ENCODE results near the gene RBKS. TPM values are rescaled to one million over a fixed set of nuclear protein-coding genes. Genes with fewer than 3 reads are reported as not detected.

RBKS gene
- total RNA-seq, 4 donors from 2014 or later = 1.6 to 5.4 (median 3.3) TPM

DNA sequence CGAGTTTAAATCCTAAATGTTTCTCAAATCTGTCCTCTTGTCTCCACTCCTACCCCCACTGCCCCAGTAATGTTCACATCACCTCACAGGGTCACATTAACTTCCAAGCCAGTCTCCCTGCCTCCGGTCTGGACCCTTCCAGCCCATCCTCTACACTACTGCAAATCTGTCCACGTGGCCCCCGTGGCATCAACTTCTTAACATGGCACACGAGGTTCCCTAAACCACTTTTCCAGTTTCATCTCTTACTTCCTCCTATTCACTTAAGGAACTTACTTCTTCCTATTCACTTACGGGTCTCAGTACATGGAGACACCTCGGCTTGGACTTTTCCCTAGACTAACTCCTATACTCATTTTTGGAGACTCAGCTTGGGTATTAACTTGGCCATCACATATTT is 91.7 kb downstream of the RBKS start:
- Histone ChIP-seq H3K27ac (peak overlapping the region; percentile 78 to 84), H3K36me3 (no peaks in the 10 kb centered on the region), H3K9me3 (no peaks in the 10 kb centered on the region), H3K27me3 (no peaks in the 10 kb centered on the region), H3K4me3 (no peak overlapping the region), H3K4me1 (no peaks in the 10 kb centered on the region)
- intact Hi-C loops (cut with DNase I; ENCODE audit: low total_unique reads) = no loop called here
- TF ChIP-seq POLR2A (IDR thresholded peaks at IDR 0.05) = no peak
- TF ChIP-seq, protein P1, sequence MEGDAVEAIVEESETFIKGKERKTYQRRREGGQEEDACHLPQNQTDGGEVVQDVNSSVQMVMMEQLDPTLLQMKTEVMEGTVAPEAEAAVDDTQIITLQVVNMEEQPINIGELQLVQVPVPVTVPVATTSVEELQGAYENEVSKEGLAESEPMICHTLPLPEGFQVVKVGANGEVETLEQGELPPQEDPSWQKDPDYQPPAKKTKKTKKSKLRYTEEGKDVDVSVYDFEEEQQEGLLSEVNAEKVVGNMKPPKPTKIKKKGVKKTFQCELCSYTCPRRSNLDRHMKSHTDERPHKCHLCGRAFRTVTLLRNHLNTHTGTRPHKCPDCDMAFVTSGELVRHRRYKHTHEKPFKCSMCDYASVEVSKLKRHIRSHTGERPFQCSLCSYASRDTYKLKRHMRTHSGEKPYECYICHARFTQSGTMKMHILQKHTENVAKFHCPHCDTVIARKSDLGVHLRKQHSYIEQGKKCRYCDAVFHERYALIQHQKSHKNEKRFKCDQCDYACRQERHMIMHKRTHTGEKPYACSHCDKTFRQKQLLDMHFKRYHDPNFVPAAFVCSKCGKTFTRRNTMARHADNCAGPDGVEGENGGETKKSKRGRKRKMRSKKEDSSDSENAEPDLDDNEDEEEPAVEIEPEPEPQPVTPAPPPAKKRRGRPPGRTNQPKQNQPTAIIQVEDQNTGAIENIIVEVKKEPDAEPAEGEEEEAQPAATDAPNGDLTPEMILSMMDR (IDR thresholded peaks at IDR 0.05) = no peak
- DNase-seq = no peak

DNA sequence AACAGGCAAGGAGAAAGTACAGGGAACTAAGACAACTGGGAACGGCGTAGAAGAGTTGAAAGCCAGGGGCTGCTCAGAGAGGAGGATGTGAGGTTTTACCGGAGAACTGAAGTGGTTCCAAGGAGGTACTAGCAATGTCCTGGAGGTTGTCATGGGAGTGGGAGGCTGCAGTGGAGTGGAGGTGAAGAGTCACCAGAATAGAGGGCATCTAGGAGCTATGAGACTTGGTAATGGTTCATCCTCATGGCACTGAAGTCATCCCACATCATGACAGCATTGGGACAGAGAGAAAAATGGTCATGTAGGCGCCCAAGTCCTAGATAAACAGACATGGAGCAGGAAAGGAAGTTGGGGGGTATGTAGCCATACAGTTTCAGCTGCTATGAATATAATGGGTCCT is 92.3 kb downstream of the RBKS start:
- Histone ChIP-seq H3K4me1 (no peaks in the 10 kb centered on the region), H3K4me3 (no peak overlapping the region), H3K27ac (peak overlapping the region; percentile 78 to 84), H3K27me3 (no peaks in the 10 kb centered on the region), H3K36me3 (no peaks in the 10 kb centered on the region), H3K9me3 (no peaks in the 10 kb centered on the region)
- DNase-seq = no peak
- TF ChIP-seq POLR2A (IDR thresholded peaks at IDR 0.05) = no peak
- TF ChIP-seq, protein P1 (IDR thresholded peaks at IDR 0.05) = no peak
- intact Hi-C loops (cut with DNase I; ENCODE audit: low total_unique reads) = no loop called here

DNA sequence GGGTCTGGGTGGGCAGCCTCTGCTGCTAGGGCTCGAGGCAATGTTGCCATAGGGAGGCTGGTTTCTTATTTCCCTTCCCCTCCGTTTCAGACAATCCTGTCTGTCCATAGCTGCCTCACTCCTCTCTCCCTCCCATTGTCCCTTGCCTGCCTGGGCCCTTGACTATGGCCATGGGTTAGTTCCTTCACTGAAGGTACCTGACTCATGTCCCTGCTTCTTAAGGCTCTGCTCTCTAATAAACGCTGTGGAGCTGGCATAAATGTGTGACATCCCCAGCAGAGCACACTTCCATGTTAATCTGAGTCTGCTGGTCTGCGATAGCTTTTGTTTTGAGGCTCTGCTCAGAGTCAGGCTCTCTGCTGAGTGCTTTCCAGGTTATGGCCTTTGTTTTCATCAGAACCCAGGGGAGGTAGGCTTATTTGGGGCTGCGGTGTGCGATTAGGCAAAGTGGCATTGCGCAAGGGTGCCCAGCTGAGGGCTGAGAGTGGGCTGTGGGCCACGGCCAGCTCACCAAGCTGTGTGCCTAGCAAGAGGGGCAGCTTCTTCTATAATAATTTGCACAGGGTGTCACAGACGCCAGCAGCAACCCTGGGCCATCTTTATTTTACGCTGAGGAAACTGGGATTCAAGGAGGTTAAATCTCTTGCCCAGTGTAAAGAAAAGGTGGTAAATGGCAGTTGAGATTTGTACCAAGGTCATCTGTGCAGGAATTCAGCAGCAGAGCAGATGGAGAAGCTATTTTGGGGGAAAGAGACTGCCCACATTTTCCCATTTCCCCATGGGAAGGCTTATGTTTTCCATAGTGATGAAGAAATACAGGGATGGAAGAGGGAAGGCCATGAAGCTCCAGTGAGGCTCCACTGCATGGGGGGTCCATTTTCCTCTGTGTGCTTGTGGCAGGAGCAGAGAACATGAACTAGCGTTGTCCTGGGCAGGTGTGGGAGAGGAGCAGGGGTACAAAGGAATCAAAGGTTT is 93.1 kb downstream of the RBKS start:
- Histone ChIP-seq H3K9me3 (no peaks in the 10 kb centered on the region), H3K27ac (peak overlapping the region; percentile 41 to 79), H3K4me1 (no peaks in the 10 kb centered on the region), H3K36me3 (no peaks in the 10 kb centered on the region), H3K4me3 (no peak overlapping the region), H3K27me3 (no peaks in the 10 kb centered on the region)
- TF ChIP-seq, protein P1 (IDR thresholded peaks at IDR 0.05) = no peak
- no peak for TF ChIP-seq POLR2A (IDR thresholded peaks at IDR 0.05)
- no peak for DNase-seq
- intact Hi-C loops (cut with DNase I; ENCODE audit: low total_unique reads) = no loop called here

DNA sequence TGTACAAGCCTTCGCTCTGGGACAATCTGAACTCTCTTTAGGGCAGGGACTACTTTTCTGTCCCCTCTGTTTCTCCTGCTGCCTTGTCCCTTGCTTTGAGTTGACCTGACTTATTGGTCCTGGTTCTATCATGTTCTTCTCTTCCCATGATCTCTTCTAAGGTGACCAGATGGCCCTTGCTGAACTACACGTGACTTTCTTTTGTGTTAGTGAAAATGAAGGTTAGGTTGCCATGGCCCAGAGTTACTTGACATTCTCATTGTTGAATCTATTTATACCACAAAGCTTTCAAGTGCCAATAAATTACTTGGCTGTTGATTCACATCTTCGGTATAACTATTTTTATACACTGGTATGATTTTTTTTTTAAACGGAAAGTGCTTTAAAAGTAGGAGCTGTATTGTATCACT is 94.3 kb downstream of the RBKS start:
- Histone ChIP-seq H3K27me3 (no peaks in the 10 kb centered on the region), H3K4me3 (no peak overlapping the region), H3K9me3 (no peaks in the 10 kb centered on the region), H3K4me1 (no peaks in the 10 kb centered on the region), H3K36me3 (no peaks in the 10 kb centered on the region), H3K27ac (peak overlapping the region; percentile 41 to 79)
- intact Hi-C loops (cut with DNase I; ENCODE audit: low total_unique reads) = no loop called here
- no peak for DNase-seq
- TF ChIP-seq, protein P1 (IDR thresholded peaks at IDR 0.05) = no peak
- TF ChIP-seq POLR2A (IDR thresholded peaks at IDR 0.05) = no peak

DNA sequence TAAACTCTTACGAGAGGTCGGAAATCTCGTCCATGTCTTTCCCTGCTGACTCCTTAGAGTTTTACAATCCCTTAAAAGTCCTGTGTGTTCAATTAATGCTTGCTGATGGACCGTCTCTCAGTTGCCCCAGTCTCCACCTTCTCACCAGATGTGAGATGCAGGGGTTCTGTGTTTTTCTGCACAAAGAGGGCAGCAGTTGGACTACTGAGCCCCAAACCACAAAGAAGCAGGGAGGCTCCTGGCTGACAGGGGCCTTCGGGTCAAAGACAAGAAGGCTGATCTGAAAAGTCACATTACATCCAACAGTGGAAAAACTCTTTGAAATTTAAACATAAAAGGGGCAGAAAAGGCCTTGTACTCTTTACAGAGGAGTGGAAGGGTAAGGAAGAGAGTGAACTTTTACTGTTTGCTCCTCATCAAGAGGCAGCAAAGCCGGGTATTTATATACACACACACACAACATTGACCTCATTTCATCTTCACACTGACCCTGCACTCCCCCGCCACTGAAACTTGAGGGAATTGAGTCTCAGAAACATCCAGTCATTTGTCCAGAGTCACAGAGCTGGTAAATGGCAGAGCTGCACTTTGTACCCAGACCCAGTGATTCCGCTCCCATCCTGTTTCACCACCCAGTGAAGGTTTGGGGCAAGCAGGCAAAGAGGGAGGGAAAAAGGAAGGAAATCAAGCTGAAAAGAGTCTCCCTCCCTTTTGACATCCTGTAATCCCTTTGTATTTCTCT is 94.9 kb downstream of the RBKS start:
- H3K27me3 ChIP-seq = no peaks in the 10 kb centered on the region
- peak overlapping the region; percentile 41 to 79 for H3K27ac ChIP-seq
- no peak overlapping the region for H3K4me3 ChIP-seq
- H3K9me3 ChIP-seq = no peaks in the 10 kb centered on the region
- TF ChIP-seq, protein P1 (IDR thresholded peaks at IDR 0.05) = no peak
- TF ChIP-seq POLR2A (IDR thresholded peaks at IDR 0.05) = no peak
- no peaks in the 10 kb centered on the region for H3K36me3 ChIP-seq
- intact Hi-C loops (cut with DNase I; ENCODE audit: low total_unique reads) = no loop called here
- H3K4me1 ChIP-seq = no peaks in the 10 kb centered on the region
- DNase-seq = no peak
